ENCODE measurements around the gene NETO1. TPM values are rescaled to one million over a fixed set of nuclear protein-coding genes. Genes with fewer than 3 reads are reported as not detected.

NETO1 gene
- total RNA-seq, 2 experiments from 2014 or later: not detected

DNA sequence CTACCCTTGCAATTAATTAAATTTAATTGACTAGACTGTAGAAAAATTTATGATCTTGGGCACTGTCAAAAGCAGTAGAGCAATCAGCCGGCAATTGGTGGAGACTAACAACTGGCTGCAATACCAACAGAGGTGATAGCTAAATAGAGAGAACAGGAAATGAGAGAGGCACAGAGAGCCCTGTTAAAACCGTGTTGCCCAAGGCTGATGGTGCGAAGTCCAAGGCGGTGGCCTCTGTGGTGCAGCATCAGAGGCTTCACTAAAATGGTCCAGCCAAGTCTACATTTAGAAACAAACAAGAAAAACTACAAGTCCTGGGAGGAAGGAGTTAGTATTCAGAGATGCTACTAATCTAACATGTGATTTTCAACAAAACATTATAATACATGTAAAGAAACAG lies 115.6 kb downstream of the NETO1 start:
- H3K9me3 Mint-ChIP-seq: no peaks in the 10 kb centered on the region
- H3K27ac Mint-ChIP-seq: no peak overlapping the region
- H3K27me3 Mint-ChIP-seq: no peaks in the 10 kb centered on the region
- no peaks in the 10 kb centered on the region for H3K36me3 Mint-ChIP-seq (ENCODE audit: low read depth)
- ChIA-PET POLR2A (no interaction called here), CTCF (no interaction called here)
- no peak overlapping the region for H3K4me3 Mint-ChIP-seq
- H3K4me1 Mint-ChIP-seq: no peaks in the 10 kb centered on the region
- DNase-seq: no peak

DNA sequence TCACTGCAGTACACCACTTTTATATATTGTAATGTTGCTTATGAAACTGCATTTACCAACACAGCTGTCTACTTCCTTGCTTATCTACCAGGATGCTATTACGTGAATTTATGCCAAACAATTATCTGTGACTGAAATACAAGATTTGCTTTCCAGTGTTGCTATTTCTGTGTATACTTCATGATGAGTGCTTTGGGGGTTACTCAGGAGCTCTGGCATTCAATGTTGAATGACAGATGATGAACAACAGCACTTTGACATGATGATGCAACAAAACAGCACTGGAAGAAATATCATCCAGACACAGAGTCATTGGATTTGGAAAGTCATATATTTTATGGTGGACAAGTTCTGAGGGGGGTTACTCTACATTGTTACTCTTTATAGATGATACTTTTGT lies 125.8 kb downstream of the NETO1 start:
- Mint-ChIP-seq H3K4me3 (no peak overlapping the region), H3K9me3 (no peaks in the 10 kb centered on the region), H3K27ac (no peak overlapping the region), H3K27me3 (no peaks in the 10 kb centered on the region), H3K36me3 (ENCODE audit: low read depth) (no peaks in the 10 kb centered on the region), H3K4me1 (no peaks in the 10 kb centered on the region)
- DNase-seq: no peak
- ChIA-PET CTCF (no interaction called here), POLR2A (no interaction called here)

- DNase-seq: no peak
- H3K4me1 Mint-ChIP-seq: no peaks in the 10 kb centered on the region
- no peak overlapping the region for H3K4me3 Mint-ChIP-seq
- no peaks in the 10 kb centered on the region for H3K36me3 Mint-ChIP-seq (ENCODE audit: low read depth)
- H3K27me3 Mint-ChIP-seq: no peaks in the 10 kb centered on the region
- ChIA-PET POLR2A (no interaction called here), CTCF (no interaction called here)
- no peaks in the 10 kb centered on the region for H3K9me3 Mint-ChIP-seq
- H3K27ac Mint-ChIP-seq: no peak overlapping the region
Measured at GRCh38 chr18:72738136-72738535, 129.7 kb downstream of the NETO1 start.

DNA sequence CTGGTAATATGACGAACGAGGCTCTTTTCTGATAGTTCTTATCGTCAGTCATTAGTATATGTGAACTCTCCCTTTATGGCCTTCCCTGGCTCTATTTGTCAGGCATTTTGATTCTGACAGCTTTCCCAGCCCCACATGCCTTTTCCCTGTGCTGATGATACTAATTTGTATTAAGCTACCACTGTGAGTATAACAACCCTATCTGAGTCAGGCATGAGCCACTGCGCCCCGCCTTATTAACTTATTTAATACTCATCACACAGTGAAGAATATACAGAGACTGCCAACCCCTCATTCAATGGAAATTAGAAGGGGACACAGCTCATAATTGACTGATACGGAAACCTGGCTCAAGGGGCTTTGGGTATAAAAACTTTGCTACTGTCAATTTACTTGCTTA lies 140.0 kb downstream of the NETO1 start:
- DNase-seq: no peak
- H3K4me3 Mint-ChIP-seq: no peak overlapping the region
- no peaks in the 10 kb centered on the region for H3K9me3 Mint-ChIP-seq
- no peak overlapping the region for H3K27ac Mint-ChIP-seq
- ChIA-PET POLR2A (no interaction called here), CTCF (no interaction called here)
- no peaks in the 10 kb centered on the region for H3K27me3 Mint-ChIP-seq
- H3K4me1 Mint-ChIP-seq: no peaks in the 10 kb centered on the region
- no peaks in the 10 kb centered on the region for H3K36me3 Mint-ChIP-seq (ENCODE audit: low read depth)

GRCh38 chr18:72727038-72727655 lies 140.6 kb downstream of the NETO1 start:
- POLR2A ChIA-PET: no interaction called here
- DNase-seq: no peak
- CTCF ChIA-PET: no interaction called here
- H3K27me3 Mint-ChIP-seq: no peaks in the 10 kb centered on the region
- H3K36me3 Mint-ChIP-seq (ENCODE audit: low read depth): no peaks in the 10 kb centered on the region
- H3K27ac Mint-ChIP-seq: no peak overlapping the region
- H3K9me3 Mint-ChIP-seq: peaks cover under 1% of the 10 kb centered on the region
- no peaks in the 10 kb centered on the region for H3K4me1 Mint-ChIP-seq
- H3K4me3 Mint-ChIP-seq: no peak overlapping the region

DNA sequence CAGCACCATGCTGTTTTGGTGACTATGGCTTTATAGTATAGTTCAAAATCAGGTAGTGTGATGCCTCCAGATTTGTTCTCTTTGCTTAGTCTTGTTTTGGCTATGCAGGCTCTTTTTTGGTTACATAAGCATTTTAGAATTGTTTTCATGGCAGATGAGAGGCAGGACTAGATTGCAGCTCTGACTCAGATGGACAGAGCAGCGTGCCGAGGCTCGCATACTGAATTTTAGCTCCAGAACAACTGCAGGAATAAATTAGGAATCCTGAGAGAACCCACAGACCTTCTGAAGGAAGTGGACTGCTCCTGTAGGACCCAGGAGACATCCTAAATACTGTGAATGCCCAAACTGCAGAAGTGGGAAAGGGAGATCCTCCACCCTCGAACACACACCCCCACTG lies 141.6 kb downstream of the NETO1 start:
- Mint-ChIP-seq H3K36me3 (ENCODE audit: low read depth) (no peaks in the 10 kb centered on the region), H3K9me3 (peaks cover 2% of the 10 kb centered on the region), H3K4me1 (no peaks in the 10 kb centered on the region), H3K27ac (no peak overlapping the region), H3K4me3 (no peak overlapping the region), H3K27me3 (no peaks in the 10 kb centered on the region)
- POLR2A ChIA-PET: no interaction called here
- CTCF ChIA-PET: no interaction called here
- no peak for DNase-seq

GRCh38 chr18:72721330-72721729 lies 146.5 kb downstream of the NETO1 start:
- H3K27me3 Mint-ChIP-seq: no peaks in the 10 kb centered on the region
- H3K27ac Mint-ChIP-seq: no peak overlapping the region
- no peaks in the 10 kb centered on the region for H3K4me1 Mint-ChIP-seq
- peaks cover 2% of the 10 kb centered on the region for H3K9me3 Mint-ChIP-seq
- no peak for DNase-seq
- CTCF ChIA-PET: no interaction called here
- POLR2A ChIA-PET: no interaction called here
- no peak overlapping the region for H3K4me3 Mint-ChIP-seq
- no peaks in the 10 kb centered on the region for H3K36me3 Mint-ChIP-seq (ENCODE audit: low read depth)

- Mint-ChIP-seq H3K36me3 (ENCODE audit: low read depth) (no peaks in the 10 kb centered on the region), H3K27ac (no peak overlapping the region), H3K4me3 (no peak overlapping the region), H3K27me3 (no peaks in the 10 kb centered on the region), H3K9me3 (peaks cover 2% of the 10 kb centered on the region), H3K4me1 (no peaks in the 10 kb centered on the region)
- ChIA-PET CTCF (no interaction called here), POLR2A (no interaction called here)
- no peak for DNase-seq
Measured at GRCh38 chr18:72720116-72720515, 147.7 kb downstream of the NETO1 start.

DNA sequence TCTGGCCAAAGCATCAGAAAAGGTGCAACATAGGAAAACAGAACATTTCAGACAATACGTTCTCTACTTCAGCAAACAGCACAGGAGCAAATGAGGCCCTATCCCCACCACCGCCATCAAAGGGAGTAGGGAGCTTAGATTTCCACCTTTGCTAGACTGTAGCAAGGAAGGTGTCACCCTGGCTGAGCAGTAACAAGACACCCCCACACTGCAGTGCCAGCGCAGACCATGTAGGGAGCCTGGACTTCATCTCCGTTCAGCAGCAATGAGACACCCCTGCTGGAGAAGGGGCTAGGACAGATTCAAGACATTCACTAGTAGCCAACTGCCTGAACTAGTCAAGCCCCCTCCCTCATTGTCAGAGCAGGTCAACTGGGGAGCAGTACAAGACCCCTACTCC lies 163.6 kb downstream of the NETO1 start:
- Mint-ChIP-seq H3K36me3 (ENCODE audit: low read depth) (no peaks in the 10 kb centered on the region), H3K9me3 (no peaks in the 10 kb centered on the region), H3K4me3 (no peak overlapping the region), H3K27ac (no peak overlapping the region), H3K27me3 (no peaks in the 10 kb centered on the region), H3K4me1 (no peaks in the 10 kb centered on the region)
- ChIA-PET CTCF (no interaction called here), POLR2A (no interaction called here)
- no peak for DNase-seq

- no peak for DNase-seq
- ChIA-PET CTCF (no interaction called here), POLR2A (no interaction called here)
- Mint-ChIP-seq H3K27ac (no peak overlapping the region), H3K4me3 (no peak overlapping the region), H3K9me3 (no peaks in the 10 kb centered on the region), H3K27me3 (no peaks in the 10 kb centered on the region), H3K36me3 (ENCODE audit: low read depth) (no peaks in the 10 kb centered on the region), H3K4me1 (no peaks in the 10 kb centered on the region)
Measured at GRCh38 chr18:72700961-72701710, 166.7 kb downstream of the NETO1 start.

- ChIA-PET CTCF (no interaction called here), POLR2A (no interaction called here)
- Mint-ChIP-seq H3K4me1 (no peaks in the 10 kb centered on the region), H3K27ac (no peak overlapping the region), H3K9me3 (no peaks in the 10 kb centered on the region), H3K27me3 (no peaks in the 10 kb centered on the region), H3K4me3 (no peak overlapping the region), H3K36me3 (ENCODE audit: low read depth) (no peaks in the 10 kb centered on the region)
- DNase-seq: no peak
Measured at GRCh38 chr18:72697706-72698105, 170.1 kb downstream of the NETO1 start.

GRCh38 chr18:72692595-72692994 lies 175.2 kb downstream of the NETO1 start:
- Mint-ChIP-seq H3K27me3 (no peaks in the 10 kb centered on the region), H3K9me3 (no peaks in the 10 kb centered on the region), H3K4me1 (no peaks in the 10 kb centered on the region), H3K4me3 (no peak overlapping the region), H3K27ac (no peak overlapping the region), H3K36me3 (ENCODE audit: low read depth) (no peaks in the 10 kb centered on the region)
- no peak for DNase-seq
- ChIA-PET POLR2A (no interaction called here), CTCF (no interaction called here)

All from activated CD4-positive, alpha-beta T cell treated with anti-CD3 and anti-CD28 coated beads, Interleukin-2, amount 10 ng/mL, durations not matched to agents 7 days and 5 days (primary cell).